ENCODE results near the gene ABCA9. TPM values are rescaled to one million over a fixed set of nuclear protein-coding genes. Genes with fewer than 3 reads are reported as not detected.

ABCA9 gene
- total and polyA plus RNA-seq, 2 experiments from 2014 or later: not detected

- no peak overlapping the region for H3K4me3 Mint-ChIP-seq
- Histone ChIP-seq H3K4me1 (ENCODE audit: insufficient read depth) (no peaks in the 10 kb centered on the region), H3F3A (replicated peaks; ENCODE audit: low read depth) (no peaks in the 10 kb centered on the region)
Measured at GRCh38 chr17:69065113-69065512, 4.4 kb upstream of the ABCA9 start.

More at GRCh38 chr17:69065113-69065512, 4.4 kb upstream of the ABCA9 start:
- H2AFZ ChIP-seq: no peak overlapping the region
- no peaks in the 10 kb centered on the region for H3K9me2 ChIP-seq (ENCODE audit: insufficient read depth)
- Mint-ChIP-seq H3K9me3 (no peaks in the 10 kb centered on the region), H3K36me3 (ENCODE audit: low read depth) (no peaks in the 10 kb centered on the region), H3K27me3 (ENCODE audit: insufficient read depth, low read depth, poor library complexity) (peaks cover 2% of the 10 kb centered on the region), H3K4me1 (peaks cover 20% of the 10 kb centered on the region), H3K27ac (no peak overlapping the region)
- no peaks in the 10 kb centered on the region for H3K27me3 ChIP-seq (ENCODE audit: insufficient read depth)
- H3K4me2 ChIP-seq: no peak overlapping the region
- H4K20me1 ChIP-seq (replicated peaks; ENCODE audit: insufficient read depth): no peaks in the 10 kb centered on the region
- no peaks in the 10 kb centered on the region for H3K36me3 ChIP-seq (ENCODE audit: insufficient read depth)
- H3K79me2 ChIP-seq (replicated peaks; ENCODE audit: insufficient read depth): no peaks in the 10 kb centered on the region
- TF ChIP-seq ZNF462 (CRISPR knock-in tag; IDR thresholded peaks at IDR 0.05) (no peak), JUNB (IDR thresholded peaks at IDR 0.05; ENCODE audit: unreplicated experiment) (no peak), ETS1 (IDR thresholded peaks at IDR 0.05) (no peak), EZH2phosphoT487 (IDR thresholded peaks at IDR 0.05; ENCODE audit: unreplicated experiment) (no peak), ZNF114 (CRISPR knock-in tag; IDR thresholded peaks at IDR 0.05) (no peak), STAT1 (IDR thresholded peaks at IDR 0.05; ENCODE audit: unreplicated experiment) (no peak), CREB1 (CRISPR knock-in tag; IDR thresholded peaks at IDR 0.05; ENCODE audit: low read depth) (no peak), CTCF (conservative IDR thresholded peaks at IDR 0.05; ENCODE audit: low read depth in 2 of 2) (no peak), EZH2 (IDR thresholded peaks at IDR 0.05; ENCODE audit: low read depth, unreplicated experiment) (no peak)
- DNase-seq (ENCODE audit: low spot score) (no peak), ATAC-seq (no peak)
- no peak overlapping the region for H3K27ac ChIP-seq (ENCODE audit: low read depth)
- H3K4me3 ChIP-seq: no peak overlapping the region
